H4 (cell line): ENCODE measurements around the gene SPAG9. TPM values are rescaled to one million over a fixed set of nuclear protein-coding genes. Genes with fewer than 3 reads are reported as not detected.
A peak's percentile ranks its signal among the peaks of the same experiment; 100 is the strongest.

Source experiments
- DNase-seq: peaks from one replicate; pipeline ENCODE4 v3.0.0-alpha.2; 2015; ENCODE audit warnings: low spot score
- total RNA-seq: library from RNA; depleted of rRNA; stranded (reverse); fragments of >200 nt; shearing (Covaris generic); gene quantifications from 2 replicates; pipeline ENCODE4 v1.2.3, GENCODE V29; 2014

The SPAG9 gene
- total RNA-seq, 1 experiment from 2014 or later, result 39.8 TPM

DNA sequence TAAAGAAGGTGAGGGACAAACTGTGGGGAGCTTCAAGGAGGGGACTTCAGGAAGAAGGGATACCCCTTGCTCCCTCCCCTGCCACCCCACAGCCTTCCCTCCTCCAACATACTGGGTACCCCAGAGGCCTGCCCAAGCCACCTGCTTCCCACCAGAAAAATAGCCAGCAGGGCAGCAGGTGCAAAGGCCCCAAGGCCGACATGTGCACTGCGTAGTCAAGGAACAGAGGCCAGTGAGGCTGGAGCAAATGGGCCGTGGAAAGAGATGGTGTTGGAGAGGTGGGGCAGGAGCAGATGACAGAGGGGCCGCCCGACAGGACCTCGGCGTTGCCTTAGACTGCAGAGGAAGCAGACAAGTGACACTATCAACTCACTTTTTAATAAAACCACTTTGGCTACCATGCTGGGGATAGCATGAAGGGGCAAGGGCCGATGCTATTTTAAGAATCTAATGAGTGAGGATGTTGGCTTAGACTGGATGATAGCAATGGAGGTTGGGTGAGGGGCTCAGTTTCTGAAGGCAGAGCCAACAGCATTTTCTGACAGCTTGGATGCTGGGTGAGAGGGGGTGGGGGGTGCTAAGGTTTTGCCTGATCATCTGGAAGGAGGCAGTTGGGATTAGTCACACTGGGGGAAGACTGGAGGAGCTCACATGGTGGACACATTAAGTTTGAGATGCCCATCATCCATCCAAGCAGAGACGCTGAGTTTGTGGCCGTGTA, 181.7 kb downstream of the SPAG9 start:
- DNase-seq, result no peak

DNA sequence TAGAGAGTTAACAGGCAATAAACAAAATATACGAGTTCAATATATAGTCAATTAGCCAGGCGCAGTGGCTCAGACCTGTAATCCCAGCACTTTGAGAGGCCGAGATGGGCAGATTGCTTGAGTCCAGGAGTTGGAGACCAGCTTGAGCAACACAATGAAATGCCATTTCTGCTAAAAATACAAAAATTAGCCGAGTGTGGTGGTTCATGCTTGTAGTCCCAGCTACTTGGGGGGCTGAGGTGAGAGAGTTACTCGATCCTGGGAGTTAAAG, 184.7 kb downstream of the SPAG9 start:
- DNase-seq, result no peak

DNA sequence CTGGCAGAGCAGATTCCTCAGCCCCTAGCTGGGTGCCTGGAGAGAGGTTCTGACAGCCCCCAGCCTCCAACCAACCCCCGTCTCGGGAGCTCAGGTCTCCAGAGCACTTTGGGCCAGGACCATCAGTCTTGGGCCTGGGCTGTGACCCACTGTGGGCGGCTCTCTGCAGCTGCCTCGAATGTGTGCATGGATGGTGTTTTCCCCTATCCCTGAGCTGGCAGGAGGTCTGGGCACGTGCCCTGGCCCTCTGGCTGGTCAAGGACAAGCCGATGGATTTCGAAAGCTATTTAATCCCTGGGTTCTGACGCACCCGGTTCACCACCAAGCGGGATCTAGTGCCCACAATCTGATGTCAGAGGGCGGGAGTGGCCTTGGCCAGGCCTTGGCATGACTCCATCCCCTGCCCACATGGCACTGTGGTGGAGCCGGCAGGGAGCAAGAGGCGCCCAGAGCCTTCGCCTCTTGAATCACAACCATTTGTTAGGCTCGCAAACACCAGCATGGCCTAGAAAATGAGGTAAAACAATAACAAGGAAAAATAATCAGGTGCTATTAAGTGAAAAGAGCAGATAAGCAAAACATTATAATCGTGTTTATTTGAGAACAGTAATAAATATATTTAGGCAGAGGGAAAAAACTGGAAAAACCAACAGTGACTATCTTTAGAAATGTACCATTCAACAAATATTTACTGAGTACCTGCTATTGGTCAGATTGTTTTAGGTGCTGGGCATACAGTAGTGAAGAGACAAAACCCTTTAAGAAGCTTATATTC, 185.3 kb downstream of the SPAG9 start:
- DNase-seq, result peak; percentile 97

DNA sequence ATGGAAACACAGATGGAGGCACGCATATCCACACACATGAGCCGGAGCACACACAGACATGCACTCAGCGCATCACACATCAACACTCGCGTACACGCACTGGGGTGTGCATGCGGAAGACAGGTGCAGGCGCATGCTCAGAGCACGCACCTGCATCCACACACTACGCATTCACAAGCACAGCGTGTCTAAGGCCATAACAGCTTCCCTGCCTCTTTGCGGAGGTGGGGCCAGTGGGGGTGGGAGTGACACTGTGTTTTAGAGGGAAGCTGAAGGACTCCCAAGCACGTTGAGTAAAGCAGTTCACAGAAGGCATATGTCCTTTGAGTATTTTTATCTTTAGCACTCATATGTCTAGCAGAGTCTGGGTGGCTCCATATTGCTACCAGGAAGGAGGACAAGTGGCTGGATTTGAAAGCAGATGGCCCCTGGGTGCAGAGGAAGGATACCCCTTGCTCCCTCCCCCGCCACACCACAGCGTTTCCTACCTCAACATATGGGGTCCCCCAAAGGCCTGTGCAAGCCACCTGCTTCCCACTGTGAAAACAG, 185.9 kb downstream of the SPAG9 start:
- no peak for DNase-seq

DNA sequence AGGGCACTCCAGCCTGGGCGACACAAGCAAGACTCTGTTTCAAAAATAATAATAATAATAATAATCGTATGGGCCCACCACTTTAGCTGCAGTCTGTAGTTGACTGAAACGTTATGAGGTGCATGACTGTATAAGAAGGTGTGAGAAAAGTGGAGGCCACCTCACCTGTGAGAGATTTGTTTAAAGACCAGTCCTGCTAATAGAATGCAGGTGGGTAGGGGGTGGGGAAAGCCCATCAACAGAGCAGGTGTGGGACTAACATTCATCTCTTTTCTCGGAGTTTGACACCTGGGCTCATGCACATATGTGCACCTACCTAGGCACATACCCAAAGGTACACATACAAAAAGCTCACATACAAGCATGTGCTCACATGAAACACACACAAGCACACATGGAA, 186.5 kb downstream of the SPAG9 start:
- DNase-seq, result no peak

DNA sequence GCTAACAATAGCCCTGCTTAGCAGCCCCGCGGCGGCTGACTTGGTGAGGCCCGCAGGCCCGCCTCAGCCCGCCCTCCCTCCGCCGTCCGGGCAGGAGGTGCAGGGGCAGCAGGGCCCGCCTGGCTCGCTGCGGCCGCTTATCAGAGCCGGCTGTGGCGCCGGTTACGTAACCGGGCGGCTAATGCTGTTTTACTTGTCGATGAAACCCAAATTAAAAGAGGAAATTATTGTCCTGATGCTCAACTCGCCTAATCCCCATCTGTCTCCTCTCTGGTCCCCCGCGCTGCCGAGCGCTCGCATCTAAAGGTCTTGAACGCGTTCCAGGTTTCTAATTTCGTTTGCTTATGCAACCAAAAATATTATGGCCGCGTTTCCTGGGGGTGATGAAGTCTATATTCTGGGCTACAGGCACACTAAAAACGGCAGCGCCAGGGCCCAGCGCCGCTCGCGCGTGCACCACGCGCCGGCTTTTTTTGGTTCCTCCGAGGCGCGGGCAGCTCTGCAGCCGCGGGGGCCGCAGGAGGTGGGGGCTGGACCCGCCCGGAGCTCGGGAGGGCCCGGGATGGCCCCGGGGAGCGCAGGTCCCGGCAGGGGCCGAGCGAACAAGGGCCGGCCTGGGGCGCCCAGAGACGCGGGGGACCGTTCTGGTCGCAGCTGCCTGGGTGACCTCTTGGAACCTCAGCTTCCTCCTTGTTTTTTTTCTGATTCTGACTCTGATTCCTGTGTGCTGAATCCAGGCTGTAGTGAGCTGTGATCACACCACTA, 189.3 kb downstream of the SPAG9 start:
- DNase-seq, result peak; percentile 68

DNA sequence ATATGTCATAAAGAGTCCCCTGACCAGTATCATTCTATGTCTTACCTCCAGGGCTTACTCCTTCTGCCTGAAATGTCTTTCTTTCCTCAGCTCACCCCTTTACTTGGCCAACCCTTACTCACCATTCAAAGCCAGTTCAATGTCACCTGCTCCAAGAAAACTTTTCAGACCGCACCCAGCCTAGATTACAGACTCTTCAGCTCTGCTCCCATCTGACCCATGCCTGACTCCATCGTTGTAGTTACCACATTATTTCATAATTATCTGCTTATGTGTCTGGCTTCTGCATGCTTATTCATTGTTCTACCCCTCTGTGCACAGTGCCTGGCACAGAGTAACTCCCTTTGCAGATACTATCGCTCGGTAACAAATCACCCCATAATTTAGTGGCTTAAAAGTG, 192.0 kb downstream of the SPAG9 start:
- DNase-seq, result no peak

DNA sequence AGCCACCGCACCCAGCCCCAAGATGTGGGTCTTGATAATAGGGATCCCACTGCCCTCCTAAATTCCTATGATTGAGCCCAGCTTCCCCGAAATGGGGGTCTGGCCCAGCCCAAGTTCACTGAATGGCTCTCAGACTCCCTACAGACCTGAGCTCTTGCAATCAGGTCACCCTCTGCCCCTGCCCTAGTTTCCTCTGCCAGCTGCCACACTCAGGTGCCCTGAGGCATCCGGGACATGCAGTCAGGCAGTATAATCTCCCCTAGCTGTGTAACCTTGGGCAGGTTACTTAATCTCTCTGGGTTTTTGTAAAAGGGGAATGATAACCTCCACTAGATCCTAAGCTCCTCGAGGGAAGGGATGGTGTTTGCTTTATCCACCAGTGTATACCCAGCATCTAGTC, 193.4 kb downstream of the SPAG9 start:
- DNase-seq, result no peak

GRCh38 chr17:50926523-50926922, 194.1 kb downstream of the SPAG9 start:
- DNase-seq, result no peak

GRCh38 chr17:50925296-50925891, 195.3 kb downstream of the SPAG9 start:
- DNase-seq, result no peak

GRCh38 chr17:50924800-50925199, 195.9 kb downstream of the SPAG9 start:
- no peak for DNase-seq

- DNase-seq, result no peak
These were observed 196.4 kb downstream of the SPAG9 start for GRCh38 chr17:50924300-50924699.

- no peak for DNase-seq
These were observed 197.1 kb downstream of the SPAG9 start for GRCh38 chr17:50923611-50924010.

DNA sequence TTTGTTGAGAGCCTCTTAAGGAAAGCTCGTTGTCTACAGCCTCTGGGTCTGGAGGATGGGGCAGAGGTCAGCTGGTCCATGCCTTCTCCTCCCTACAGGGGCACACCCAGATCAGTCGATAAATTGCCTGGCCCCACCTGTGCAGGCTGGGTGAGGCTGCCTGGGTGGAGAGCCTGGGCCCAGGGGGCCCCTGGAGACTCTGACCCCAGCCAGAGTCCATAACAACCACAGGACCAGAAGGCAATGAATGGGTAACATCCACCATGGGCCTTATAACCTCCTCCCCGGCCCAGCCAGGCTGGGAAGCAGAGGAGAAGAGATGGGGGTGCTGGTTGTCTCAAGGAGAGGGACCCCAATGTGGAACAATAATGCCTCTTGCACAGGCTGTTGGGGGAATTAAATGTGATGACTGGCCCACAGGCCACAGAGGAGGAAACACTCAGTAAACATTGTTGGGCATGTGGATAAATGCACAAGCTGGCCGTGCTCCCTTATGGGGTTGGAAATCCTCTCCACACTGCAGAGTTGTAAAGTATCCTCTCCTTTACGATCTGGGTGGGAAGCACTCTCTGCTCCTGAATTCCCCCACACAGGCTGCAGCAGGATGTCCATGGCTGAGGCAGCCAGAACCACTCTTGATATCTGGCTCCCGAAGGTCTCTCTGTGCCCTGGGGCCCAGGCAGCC, 197.8 kb downstream of the SPAG9 start:
- DNase-seq, result no peak

DNA sequence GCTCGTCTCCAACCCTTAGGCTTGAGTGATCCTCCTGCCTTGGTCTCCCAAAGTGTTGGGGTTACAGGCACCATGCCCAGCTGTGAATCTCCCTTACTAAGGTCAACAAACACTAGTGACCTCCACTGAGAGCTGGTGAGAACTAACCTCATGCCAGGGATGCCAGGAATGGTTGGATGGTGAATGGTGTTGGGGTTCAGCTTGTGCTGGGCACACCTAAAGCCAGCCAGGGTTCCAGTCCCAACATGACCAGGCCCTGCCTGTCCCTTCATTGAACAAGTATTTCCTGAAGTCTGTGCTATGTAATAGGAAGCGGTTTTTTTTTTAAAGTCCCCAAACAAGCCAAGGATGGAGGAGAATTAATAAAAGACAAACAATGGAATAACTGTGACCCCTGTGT, 198.6 kb downstream of the SPAG9 start:
- no peak for DNase-seq

GRCh38 chr17:50920891-50921586, 199.6 kb downstream of the SPAG9 start:
- DNase-seq, result no peak

- no peak for DNase-seq
These were observed 200.6 kb downstream of the SPAG9 start for GRCh38 chr17:50920041-50920410.

DNA sequence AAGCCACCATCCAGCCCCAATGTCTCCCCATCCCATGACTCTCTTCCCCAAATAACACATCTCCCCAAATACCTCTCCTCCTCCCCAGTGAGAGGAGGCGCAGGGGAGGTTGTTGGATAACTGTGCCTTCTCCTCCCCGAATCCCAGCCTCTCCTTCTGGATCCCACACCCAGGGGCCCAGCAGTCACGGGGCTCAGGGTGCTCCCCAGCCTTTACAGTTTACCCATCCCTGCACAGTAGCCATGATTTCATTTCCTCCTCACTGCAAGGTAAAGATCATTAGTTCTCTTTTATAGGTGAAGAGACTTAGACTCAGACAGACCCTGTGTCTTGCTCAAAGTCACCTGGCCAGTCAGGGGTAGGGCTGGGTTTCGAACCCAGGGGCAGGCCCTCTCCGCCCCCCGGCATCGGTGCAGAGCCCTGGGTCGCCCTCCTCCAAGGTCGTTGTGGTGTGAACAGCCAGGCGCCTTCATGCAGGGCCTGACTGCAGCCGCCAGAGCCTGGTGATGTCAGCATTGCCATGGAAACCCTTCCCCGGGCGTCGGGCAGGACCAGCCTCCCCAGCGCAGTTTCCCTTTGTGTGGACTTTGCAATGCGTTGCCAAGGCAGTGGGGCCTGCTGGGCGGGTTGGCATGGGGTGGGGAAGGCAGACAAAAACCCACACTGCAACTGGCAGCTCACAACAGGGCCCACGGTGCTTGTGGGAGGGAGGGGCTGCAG, 201.2 kb downstream of the SPAG9 start:
- DNase-seq, result peak; percentile 93

- DNase-seq, result no peak
These were observed 201.8 kb downstream of the SPAG9 start for GRCh38 chr17:50918933-50919296.
